C1 segment of cervical spinal cord (tissue), 14 donors: ENCODE data around the gene CLEC5A.
"Not testable (repeated sequence)": the region's sequence is repeated elsewhere in the genome, so short reads cannot be mapped to it uniquely, and the experiment has no call there.

Source experiments
- DNase-seq, 14 donors: peaks; one replicate each; lab custom pipeline; 2025; lab: John Stamatoyannopoulos, UW

Gene CLEC5A

GRCh38 chr7:141949021-141949420, 2.2 kb upstream of the CLEC5A start:
- DNase-seq: no peak

DNA sequence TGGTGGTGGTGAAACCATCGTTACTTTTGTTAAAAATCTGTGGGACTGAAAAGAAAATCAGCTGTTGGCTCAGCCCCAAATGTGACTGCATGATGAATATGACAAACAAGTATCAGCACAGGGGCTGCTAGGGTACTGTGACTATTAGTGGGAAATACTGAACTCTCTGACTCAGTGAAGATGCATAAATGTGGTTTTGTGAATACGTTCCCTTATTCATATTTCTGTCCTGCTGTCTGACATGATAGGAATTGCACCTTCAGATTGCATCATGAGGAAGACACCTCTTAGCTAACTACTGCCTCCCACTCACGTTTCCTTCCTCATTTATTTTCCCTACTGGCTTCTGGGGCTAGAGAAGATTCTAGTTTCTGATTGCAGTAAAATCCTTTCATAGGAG, 1.4 kb downstream of the CLEC5A start:
- no peak for DNase-seq

- no peak for DNase-seq
Observed at GRCh38 chr7:141944811-141945210, 2.0 kb downstream of the CLEC5A start.

DNA sequence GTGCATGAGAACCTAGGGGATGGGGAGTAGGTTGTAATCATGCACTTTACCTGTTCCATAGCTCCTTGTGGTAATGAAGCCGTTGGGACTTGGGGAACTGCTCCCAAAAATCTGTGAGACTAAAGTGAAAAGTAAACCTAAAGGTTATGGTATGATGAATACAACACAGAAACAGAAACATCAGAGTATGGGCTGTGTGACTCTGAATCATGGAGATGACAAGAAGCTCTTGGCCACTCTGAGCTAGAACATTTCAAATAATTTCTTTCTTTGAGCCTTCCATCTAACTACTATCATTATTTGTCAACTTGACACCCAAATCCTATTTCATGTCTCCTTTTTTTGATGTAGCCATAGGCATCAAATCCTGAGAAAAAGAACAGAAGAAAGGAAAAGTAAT, 2.9 kb downstream of the CLEC5A start:
- DNase-seq: no peak

- DNase-seq: no peak
Observed at GRCh38 chr7:141941075-141941474, 5.7 kb downstream of the CLEC5A start.

GRCh38 chr7:141930211-141930610, 16.6 kb downstream of the CLEC5A start:
- DNase-seq: no peak

DNA sequence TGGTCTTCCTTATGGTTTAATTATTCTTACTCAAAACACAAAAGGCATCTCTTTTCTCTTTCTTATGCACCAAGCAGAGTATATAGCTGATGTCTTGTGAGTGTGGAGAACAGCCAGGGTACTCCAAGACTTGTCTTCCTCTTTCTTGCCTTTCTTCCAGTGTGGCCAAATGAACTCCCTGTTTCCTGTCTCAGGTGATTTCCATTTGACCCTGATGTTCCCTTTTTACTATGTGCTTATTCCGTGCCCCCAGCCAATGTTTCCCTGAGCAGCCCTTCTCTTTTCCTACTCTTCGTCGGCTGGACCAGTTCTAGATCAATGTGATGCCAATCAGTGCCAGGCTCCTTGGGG, 18.0 kb downstream of the CLEC5A start:
- DNase-seq: no peak

DNA sequence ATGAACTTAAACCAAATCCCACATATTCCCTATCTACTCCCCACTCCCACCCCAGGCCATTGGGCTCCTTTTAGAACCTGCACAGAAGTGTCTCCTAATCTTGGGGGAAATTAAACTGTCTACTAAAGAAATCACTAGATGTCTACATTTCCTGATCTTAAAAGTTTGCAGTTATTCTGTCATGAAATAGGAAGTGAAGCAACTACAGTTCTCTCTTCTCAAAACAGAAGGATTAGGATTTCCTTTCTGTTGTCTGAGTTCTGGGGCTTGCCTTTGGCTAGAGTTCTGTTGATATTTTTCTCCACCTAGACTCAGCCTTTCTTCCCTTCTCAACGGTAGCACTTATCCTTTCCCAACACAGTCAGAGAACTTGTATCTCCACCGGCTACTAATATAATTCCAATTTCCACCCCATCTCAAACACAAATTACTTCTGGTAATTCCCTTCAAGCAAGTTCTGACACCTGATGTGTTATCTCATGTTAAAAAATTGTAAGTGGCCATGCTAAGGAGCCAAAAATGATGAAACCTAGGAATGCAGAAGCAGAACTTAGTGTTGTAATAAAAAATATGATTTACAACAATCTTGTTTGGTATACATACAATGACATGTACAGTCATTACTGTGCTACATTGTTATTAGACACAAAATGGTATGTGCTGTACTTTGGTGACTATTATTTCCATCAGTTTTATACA, 18.5 kb downstream of the CLEC5A start:
- no peak for DNase-seq

DNA sequence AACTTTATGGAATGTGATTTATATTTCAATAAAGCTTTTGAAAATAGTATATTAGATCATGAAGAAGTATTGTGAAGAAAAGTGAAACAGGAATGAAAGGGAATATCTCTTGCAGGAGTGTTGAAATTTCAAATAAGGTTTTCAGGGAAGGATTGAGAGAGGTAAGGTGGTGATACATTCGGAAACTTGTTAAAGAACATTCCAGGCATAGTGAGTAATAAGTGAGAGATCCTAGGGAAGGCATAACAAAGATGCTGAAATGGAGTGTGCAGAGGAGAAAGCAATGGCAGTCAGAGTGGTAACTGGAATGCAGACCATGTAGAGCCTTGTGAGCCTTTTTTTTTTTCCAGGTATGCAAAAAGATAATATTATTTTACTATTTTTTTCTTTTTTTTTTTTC, 26.5 kb downstream of the CLEC5A start:
- DNase-seq: no peak

- DNase-seq: no peak
Observed at GRCh38 chr7:141916099-141916498, 30.7 kb downstream of the CLEC5A start, which contains the start of gene OR9A4. TSS of gene OR9A4 (plus strand) at chr7:141916399. CDS start at chr7:141918876, 2,477 bp downstream.

GRCh38 chr7:141915565-141915964, 31.2 kb downstream of the CLEC5A start:
- DNase-seq: no peak

- no peak for DNase-seq
Observed at GRCh38 chr7:141911391-141911790, 35.4 kb downstream of the CLEC5A start.

GRCh38 chr7:141906285-141906684, 40.5 kb downstream of the CLEC5A start:
- DNase-seq: no peak

GRCh38 chr7:141899366-141899765, 47.4 kb downstream of the CLEC5A start:
- DNase-seq: not testable (repeated sequence)

DNA sequence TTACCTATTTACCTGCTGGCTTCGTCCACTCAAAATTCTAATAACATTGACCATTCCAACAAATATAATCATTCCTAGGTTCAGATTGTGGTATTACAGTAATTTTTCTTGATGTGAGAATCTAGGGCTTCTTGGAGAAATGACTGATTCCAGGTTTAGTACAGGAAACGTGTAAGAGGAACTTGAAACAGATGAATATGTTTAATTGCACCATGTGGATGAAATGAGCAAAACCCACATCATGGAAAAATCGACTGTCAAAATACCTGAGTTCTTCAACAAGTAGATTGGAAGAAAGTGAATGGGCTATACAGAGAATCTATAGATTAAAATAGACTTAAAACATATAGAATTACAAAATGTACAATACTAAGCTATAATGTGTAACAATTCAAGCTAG, 55.4 kb downstream of the CLEC5A start:
- DNase-seq: no peak

DNA sequence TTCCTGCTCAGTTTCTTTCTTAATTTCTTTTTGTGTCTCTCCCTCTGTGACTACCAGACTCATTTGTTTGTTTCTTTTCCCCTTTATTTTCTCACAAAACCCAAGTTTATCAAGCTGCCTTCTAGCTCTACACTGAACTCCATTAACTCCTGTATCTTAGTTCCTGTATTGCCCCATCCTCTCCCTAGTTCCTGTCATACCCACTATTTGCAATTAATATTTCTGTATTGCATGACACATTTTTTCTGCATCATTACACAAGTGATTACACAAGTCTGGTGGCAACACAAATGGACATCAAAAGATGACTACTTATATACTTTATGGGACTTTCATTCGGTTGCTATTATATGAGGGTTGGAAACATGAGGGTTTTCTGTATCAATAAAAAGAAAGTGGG, 57.5 kb downstream of the CLEC5A start:
- no peak for DNase-seq

- no peak for DNase-seq
Observed at GRCh38 chr7:141884539-141885225, 62.1 kb downstream of the CLEC5A start.

- DNase-seq: no peak
Observed at GRCh38 chr7:141880960-141881359, 65.8 kb downstream of the CLEC5A start.

DNA sequence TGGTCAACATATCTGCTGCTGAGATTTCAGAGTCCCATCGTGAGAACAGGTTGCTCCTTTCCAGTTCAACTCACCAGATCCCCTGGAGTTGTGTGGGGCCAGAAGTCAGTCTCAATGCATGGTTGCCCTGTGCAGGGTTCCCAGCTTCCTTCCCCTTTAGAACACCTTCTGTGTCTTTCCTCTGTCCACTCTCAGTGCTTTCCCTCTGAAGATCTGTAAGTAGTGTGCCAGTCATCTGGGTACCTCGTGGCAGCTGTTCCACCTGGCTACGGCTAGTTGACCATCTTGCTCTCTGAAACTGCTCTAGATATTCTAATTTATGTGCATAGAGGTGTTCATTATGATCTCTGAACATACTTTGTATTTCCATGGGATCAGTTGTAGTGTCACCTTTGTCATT, 69.4 kb downstream of the CLEC5A start:
- no peak for DNase-seq
